Stimulated activated naive B cell treated with anti-CD40 and anti-IgM and Interleukin-4, amounts not matched to agents 10 μg/mL and 1 μg/mL and 100 μg/mL, for 72 hours (primary cell): ENCODE data around the gene PARP6.

Source experiments
- ATAC-seq, 2 donors: fragments of 150-1000 bp; cut with Tn5 transposase; replicated peaks; 2 replicates each; pipeline ENCODE4 v1.10.0; 2021; ENCODE audit warnings: moderate library complexity in 1 of 2
- DNase-seq: peaks from one replicate; pipeline ENCODE4 v3.0.0; 2021
- H3K27ac Mint-ChIP-seq: one replicate; pipeline ENCODE4 v1.8.0; 2022; ENCODE audit warnings: mild to moderate bottlenecking, mixed read lengths
- H3K27me3 Mint-ChIP-seq, 2 donors: one replicate each; pipeline ENCODE4 v1.8.0; 2022; ENCODE audit warnings: mixed read lengths in 2 of 2
- H3K36me3 Mint-ChIP-seq, 2 donors: one replicate each; pipeline ENCODE4 v1.8.0; 2022; ENCODE audit warnings: mixed read lengths in 2 of 2, mild to moderate bottlenecking in 1 of 2
- H3K4me1 Mint-ChIP-seq, 2 donors: one replicate each; pipeline ENCODE4 v1.8.0; 2022; ENCODE audit warnings: mixed read lengths in 2 of 2, mild to moderate bottlenecking in 1 of 2
- H3K4me3 Mint-ChIP-seq, 2 donors: one replicate each; pipeline ENCODE4 v1.8.0; 2022; ENCODE audit warnings: mild to moderate bottlenecking in 2 of 2, mixed read lengths in 2 of 2, moderate library complexity in 1 of 2
- H3K9me3 Mint-ChIP-seq, 2 donors: one replicate each; pipeline ENCODE4 v1.8.0; 2022; ENCODE audit warnings: mixed read lengths in 2 of 2, mild to moderate bottlenecking in 1 of 2

Gene PARP6

DNA sequence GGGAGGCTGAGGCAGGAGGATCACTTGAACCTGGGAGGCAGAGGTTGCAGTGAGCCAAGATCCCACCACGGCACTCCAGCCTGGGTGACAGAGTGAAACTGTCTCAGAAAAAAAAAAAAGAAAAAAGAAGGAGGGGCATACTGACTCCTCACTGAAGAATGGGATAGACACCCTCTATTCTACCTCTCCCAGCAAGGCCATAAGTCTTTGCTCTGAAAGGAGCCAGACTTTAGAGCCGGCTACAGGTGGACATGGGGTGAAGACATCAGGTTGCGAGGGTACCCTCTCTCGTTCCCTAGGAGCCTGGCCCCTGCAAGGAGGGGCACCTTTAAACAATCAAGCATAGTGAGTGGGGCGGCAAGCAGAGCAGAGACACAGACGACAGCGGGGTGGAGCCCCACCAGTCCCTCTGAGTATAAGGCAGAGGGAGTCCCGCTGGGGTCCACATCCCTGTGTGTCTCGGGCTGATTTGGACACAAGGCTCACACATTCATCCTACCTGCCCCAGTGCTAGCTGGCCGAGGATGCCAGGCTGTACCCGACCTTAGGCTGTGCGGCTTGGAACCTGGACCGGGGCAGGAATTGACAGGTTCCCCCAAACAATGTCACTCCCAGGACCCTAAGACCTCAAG lies 75.8 kb downstream of the PARP6 start:
- peaks cover 34 to 39% of the 10 kb centered on the region in 2 donors for H3K36me3 Mint-ChIP-seq
- H3K9me3 Mint-ChIP-seq: no peaks in the 10 kb centered on the region
- peaks cover 26 to 37% of the 10 kb centered on the region in 2 donors for H3K4me1 Mint-ChIP-seq
- ATAC-seq (no peak), DNase-seq (no peak)
- peak overlapping the region; percentile 25 for H3K4me3 Mint-ChIP-seq
- H3K27ac Mint-ChIP-seq: peak overlapping the region; percentile 71
- peaks cover 17 to 28% of the 10 kb centered on the region in 2 donors for H3K27me3 Mint-ChIP-seq

DNA sequence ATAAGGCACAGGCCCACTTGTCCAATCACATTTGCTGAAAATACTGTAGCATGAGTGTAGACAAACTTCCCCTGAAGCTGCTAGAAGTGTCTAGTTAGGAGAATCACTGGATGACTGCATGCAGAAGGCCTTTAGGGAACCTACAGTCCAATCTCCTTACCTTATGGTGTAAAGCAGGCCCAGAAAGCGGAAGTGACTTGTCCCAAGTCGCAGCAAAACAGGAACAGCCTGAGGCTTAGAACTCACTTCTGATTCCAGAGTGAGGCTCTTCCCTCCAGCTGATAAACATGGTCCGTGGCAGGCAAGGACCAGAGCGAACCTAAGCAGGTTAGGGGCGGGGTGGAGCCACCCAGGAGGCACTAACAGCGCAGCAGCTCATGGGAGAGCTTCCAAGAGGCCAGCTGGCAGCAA lies 77.2 kb downstream of the PARP6 start:
- Mint-ChIP-seq H3K36me3 (peaks cover 24 to 25% of the 10 kb centered on the region in 2 donors), H3K9me3 (no peaks in the 10 kb centered on the region), H3K4me1 (peaks cover 14 to 25% of the 10 kb centered on the region in 2 donors), H3K27me3 (peaks cover 23 to 38% of the 10 kb centered on the region in 2 donors), H3K27ac (no peak overlapping the region), H3K4me3 (no peak overlapping the region)
- peak; percentile 40 to 41 for ATAC-seq
- no peak for DNase-seq

DNA sequence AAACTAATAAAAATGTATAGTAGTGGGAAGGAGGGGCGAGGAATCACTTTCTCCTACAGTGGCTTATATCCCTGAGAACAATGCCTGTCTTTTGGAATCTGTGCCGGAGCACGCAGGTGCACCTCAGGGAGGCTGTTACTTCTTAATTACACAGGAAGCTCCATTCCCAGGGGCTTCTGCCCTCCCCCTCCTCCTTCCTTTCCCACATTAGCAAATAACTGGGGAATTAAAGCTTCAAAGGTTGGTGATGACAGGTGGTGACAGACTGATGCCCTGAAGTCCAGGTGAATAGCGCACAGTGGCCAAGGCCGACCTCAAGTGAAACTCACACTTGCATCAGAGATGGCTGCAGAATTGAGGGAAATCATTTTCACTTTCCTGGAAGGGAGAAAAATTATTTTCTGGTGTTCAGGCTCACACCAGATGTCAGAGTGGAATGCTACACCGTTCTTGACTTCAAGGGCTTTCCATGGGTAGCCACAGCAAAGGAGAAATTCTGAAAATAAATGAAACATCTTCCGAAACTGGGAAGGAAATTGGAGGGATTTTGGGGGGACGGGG lies 78.4 kb downstream of the PARP6 start:
- Mint-ChIP-seq H3K27me3 (peaks cover 23 to 39% of the 10 kb centered on the region in 2 donors), H3K4me3 (no peak overlapping the region), H3K36me3 (peaks cover 13 to 16% of the 10 kb centered on the region in 2 donors), H3K4me1 (peaks cover 14 to 25% of the 10 kb centered on the region in 2 donors), H3K27ac (no peak overlapping the region), H3K9me3 (no peaks in the 10 kb centered on the region)
- no peak for ATAC-seq
- no peak for DNase-seq

DNA sequence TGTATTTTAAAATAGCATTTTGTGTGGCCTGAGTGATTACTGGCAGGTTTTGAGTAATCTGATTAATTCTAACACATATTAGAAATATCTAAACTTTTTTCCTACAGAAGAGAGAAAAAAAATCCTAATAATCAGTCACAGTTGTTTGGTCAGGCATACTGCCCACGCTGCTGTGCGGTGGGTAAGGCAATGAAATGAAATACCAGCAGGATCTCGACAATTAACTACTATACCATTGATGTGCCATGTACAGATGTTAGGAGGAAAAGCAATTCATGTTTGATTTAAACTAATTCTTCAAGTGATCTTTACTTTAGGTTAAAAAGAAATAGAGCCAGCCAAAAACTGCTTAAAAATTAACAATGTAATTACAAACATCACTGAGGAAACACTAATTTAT lies 79.9 kb downstream of the PARP6 start:
- Mint-ChIP-seq H3K27ac (no peak overlapping the region), H3K9me3 (no peaks in the 10 kb centered on the region), H3K4me1 (peaks cover 7 to 18% of the 10 kb centered on the region in 2 donors), H3K36me3 (peaks cover 0 to 4% of the 10 kb centered on the region in 2 donors), H3K27me3 (peaks cover 17 to 32% of the 10 kb centered on the region in 2 donors), H3K4me3 (no peak overlapping the region)
- ATAC-seq: no peak
- no peak for DNase-seq
